Breast epithelium (tissue), 3 donors: ENCODE data around the gene ADAM21.

Source experiments
- POLR2A ChIP-seq: fragments of 450-650 bp; IDR thresholded peaks from one replicate; pipeline ENCODE4 v1.6.1; 2016; ENCODE audit warnings: antibody characterized with exemption, mild to moderate bottlenecking, moderate library complexity
- POLR2AphosphoS5 ChIP-seq, 3 donors: sonication (generic); formaldehyde crosslinking; IDR thresholded peaks; one replicate each; pipeline ENCODE4 v1.6.1; 2017; ENCODE audit warnings: antibody characterized with exemption in 3 of 3
- TF ChIP-seq, protein P1 (sequence below), 3 donors: fragments of 450-650 bp; IDR thresholded peaks; one replicate each; pipeline ENCODE4 v1.5.1; 2016 to 2017; ENCODE audit warnings: antibody characterized with exemption in 3 of 3, mild to moderate bottlenecking in 3 of 3, moderate library complexity in 3 of 3

- TF ChIP-seq POLR2A (no peak), POLR2AphosphoS5 (IDR thresholded peaks at IDR 0.05) (no peak)
- TF ChIP-seq, protein P1, sequence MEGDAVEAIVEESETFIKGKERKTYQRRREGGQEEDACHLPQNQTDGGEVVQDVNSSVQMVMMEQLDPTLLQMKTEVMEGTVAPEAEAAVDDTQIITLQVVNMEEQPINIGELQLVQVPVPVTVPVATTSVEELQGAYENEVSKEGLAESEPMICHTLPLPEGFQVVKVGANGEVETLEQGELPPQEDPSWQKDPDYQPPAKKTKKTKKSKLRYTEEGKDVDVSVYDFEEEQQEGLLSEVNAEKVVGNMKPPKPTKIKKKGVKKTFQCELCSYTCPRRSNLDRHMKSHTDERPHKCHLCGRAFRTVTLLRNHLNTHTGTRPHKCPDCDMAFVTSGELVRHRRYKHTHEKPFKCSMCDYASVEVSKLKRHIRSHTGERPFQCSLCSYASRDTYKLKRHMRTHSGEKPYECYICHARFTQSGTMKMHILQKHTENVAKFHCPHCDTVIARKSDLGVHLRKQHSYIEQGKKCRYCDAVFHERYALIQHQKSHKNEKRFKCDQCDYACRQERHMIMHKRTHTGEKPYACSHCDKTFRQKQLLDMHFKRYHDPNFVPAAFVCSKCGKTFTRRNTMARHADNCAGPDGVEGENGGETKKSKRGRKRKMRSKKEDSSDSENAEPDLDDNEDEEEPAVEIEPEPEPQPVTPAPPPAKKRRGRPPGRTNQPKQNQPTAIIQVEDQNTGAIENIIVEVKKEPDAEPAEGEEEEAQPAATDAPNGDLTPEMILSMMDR (IDR thresholded peaks at IDR 0.05), result no peak
These were observed 20.5 kb downstream of the ADAM21 start for GRCh38 chr14:70472253-70473159.
